ENCODE measurements around the gene ADAMTSL3. TPM values are rescaled to one million over a fixed set of nuclear protein-coding genes. Genes with fewer than 3 reads are reported as not detected.

The ADAMTSL3 gene
- polyA plus RNA-seq, 1 donor from 2014 or later: 0.51 TPM

- no peak overlapping the region for H3K27ac ChIP-seq (ENCODE audit: low read length)
- no peaks in the 10 kb centered on the region for H3K27me3 ChIP-seq (ENCODE audit: insufficient read depth, low read depth, low read length)
- no peaks in the 10 kb centered on the region for H4K20me1 ChIP-seq (ENCODE audit: insufficient read depth)
- no peaks in the 10 kb centered on the region for H3K9me2 ChIP-seq (ENCODE audit: insufficient read depth, low read length)
- no peaks in the 10 kb centered on the region for H3K9me3 ChIP-seq (ENCODE audit: low read length)
- no peak overlapping the region for H3K9ac ChIP-seq (ENCODE audit: low read length)
- no peak overlapping the region for H3K4me2 ChIP-seq (ENCODE audit: low read length)
- no peaks in the 10 kb centered on the region for H3F3A ChIP-seq (ENCODE audit: insufficient read depth, low read length, poor library complexity, severe bottlenecking)
- no peak overlapping the region for H3K4me3 ChIP-seq (ENCODE audit: low read length)
- H3K79me2 ChIP-seq (replicated peaks; ENCODE audit: insufficient read depth, low read length): no peaks in the 10 kb centered on the region
- TF ChIP-seq RAD21 (conservative IDR thresholded peaks at IDR 0.05): no peak
- TF ChIP-seq EP300 (conservative IDR thresholded peaks at IDR 0.05; ENCODE audit: poor library complexity, severe bottlenecking): no peak
- TF ChIP-seq TAF1 (IDR thresholded peaks at IDR 0.05; ENCODE audit: low read depth): no peak
- TF ChIP-seq POLR2AphosphoS5 (IDR thresholded peaks at IDR 0.05): no peak
- TF ChIP-seq EZH2 (IDR thresholded peaks at IDR 0.05; ENCODE audit: borderline replicate concordance, insufficient read depth, low read length, poor library complexity, severe bottlenecking): no peak
- TF ChIP-seq CTCF (IDR thresholded peaks at IDR 0.05; ENCODE audit: poor library complexity, severe bottlenecking): no peak
- no peak for TF ChIP-seq REST (IDR thresholded peaks at IDR 0.05; ENCODE audit: borderline replicate concordance)
- no peak for TF ChIP-seq SMC3 (conservative IDR thresholded peaks at IDR 0.05; ENCODE audit: poor library complexity)
- no peak for TF ChIP-seq MXI1 (conservative IDR thresholded peaks at IDR 0.05; ENCODE audit: poor library complexity, severe bottlenecking)
- no peak overlapping the region for H2AFZ ChIP-seq (ENCODE audit: low read depth, low read length)
- no peaks in the 10 kb centered on the region for H3K36me3 ChIP-seq (ENCODE audit: insufficient read depth, low read length)
These were observed 43.8 kb downstream of the ADAMTSL3 start for GRCh38 chr15:83697716-83698115.

- H4K20me1 ChIP-seq (ENCODE audit: insufficient read depth): no peaks in the 10 kb centered on the region
- H3K9me2 ChIP-seq (ENCODE audit: insufficient read depth, low read length): no peaks in the 10 kb centered on the region
- H3K4me3 ChIP-seq (ENCODE audit: low read length): no peak overlapping the region
- no peak overlapping the region for H2AFZ ChIP-seq (ENCODE audit: low read depth, low read length)
- no peaks in the 10 kb centered on the region for H3K27me3 ChIP-seq (ENCODE audit: insufficient read depth, low read depth, low read length)
- H3K9ac ChIP-seq (ENCODE audit: low read length): no peak overlapping the region
- H3K27ac ChIP-seq (ENCODE audit: low read length): no peak overlapping the region
- no peaks in the 10 kb centered on the region for H3K36me3 ChIP-seq (ENCODE audit: insufficient read depth, low read length)
- TF ChIP-seq EZH2 (IDR thresholded peaks at IDR 0.05; ENCODE audit: borderline replicate concordance, insufficient read depth, low read length, poor library complexity, severe bottlenecking) (no peak), SMC3 (conservative IDR thresholded peaks at IDR 0.05; ENCODE audit: poor library complexity) (no peak), REST (IDR thresholded peaks at IDR 0.05; ENCODE audit: borderline replicate concordance) (no peak), MXI1 (conservative IDR thresholded peaks at IDR 0.05; ENCODE audit: poor library complexity, severe bottlenecking) (no peak), TAF1 (IDR thresholded peaks at IDR 0.05; ENCODE audit: low read depth) (no peak), EP300 (conservative IDR thresholded peaks at IDR 0.05; ENCODE audit: poor library complexity, severe bottlenecking) (no peak), POLR2AphosphoS5 (IDR thresholded peaks at IDR 0.05) (no peak), RAD21 (conservative IDR thresholded peaks at IDR 0.05) (no peak), CTCF (IDR thresholded peaks at IDR 0.05; ENCODE audit: poor library complexity, severe bottlenecking) (no peak)
- H3K79me2 ChIP-seq (replicated peaks; ENCODE audit: insufficient read depth, low read length): no peaks in the 10 kb centered on the region
- H3K4me2 ChIP-seq (ENCODE audit: low read length): no peak overlapping the region
- H3K9me3 ChIP-seq (ENCODE audit: low read length): no peaks in the 10 kb centered on the region
- no peaks in the 10 kb centered on the region for H3F3A ChIP-seq (ENCODE audit: insufficient read depth, low read length, poor library complexity, severe bottlenecking)
These were observed 44.4 kb downstream of the ADAMTSL3 start for GRCh38 chr15:83698294-83698693.

Measured in neural cell (in vitro differentiated cells).